Astrocyte (in vitro differentiated cells and primary cell): ENCODE data around the gene GHITM. TPM values are rescaled to one million over a fixed set of nuclear protein-coding genes. Genes with fewer than 3 reads are reported as not detected.

Experiments used
- DNase-seq: peaks from one replicate; pipeline ENCODE4 v3.0.0-alpha.2; 2010; ENCODE audit warnings: low read depth
- FAIRE-seq: peaks from 2 replicates; lab custom pipeline; 2011; peaks lifted over from hg19 to GRCh38; lab: Jason Lieb, UNC
- H2AFZ ChIP-seq: 2 replicates; pipeline ENCODE4 v1.6.0; 2012; ENCODE audit warnings: low read depth, low read length, inconsistent platforms
- H3K27ac ChIP-seq: 2 replicates; pipeline ENCODE4 v1.5.1; 2011; ENCODE audit warnings: low read depth, low read length, inconsistent platforms
- H3K27me3 ChIP-seq: 2 replicates; pipeline ENCODE4 v1.6.0; 2011; ENCODE audit warnings: low read length, inconsistent platforms; ENCODE audit not compliant: insufficient read depth
- H3K36me3 ChIP-seq: 2 replicates; pipeline ENCODE4 v1.5.1; 2011; ENCODE audit warnings: low read length, inconsistent platforms; ENCODE audit not compliant: insufficient read depth
- H3K4me1 ChIP-seq: 2 replicates; pipeline ENCODE4 v1.5.1; 2011; ENCODE audit warnings: low read length, inconsistent platforms; ENCODE audit not compliant: insufficient read depth
- H3K4me2 ChIP-seq: 2 replicates; pipeline ENCODE4 v1.6.0; 2012; ENCODE audit warnings: low read length, inconsistent platforms
- H3K4me3 ChIP-seq: 2 replicates; pipeline ENCODE4 v1.5.1; 2011; ENCODE audit warnings: low read depth, mild to moderate bottlenecking, low read length, inconsistent platforms; ENCODE audit not compliant: insufficient read depth
- H3K79me2 ChIP-seq: 2 replicates; pipeline ENCODE4 v1.6.0; 2012; ENCODE audit warnings: mild to moderate bottlenecking, low read length, inconsistent platforms; ENCODE audit not compliant: insufficient read depth
- H3K9ac ChIP-seq: 2 replicates; pipeline ENCODE4 v1.6.0; 2012; ENCODE audit warnings: mild to moderate bottlenecking, low read length, inconsistent platforms
- H3K9me3 ChIP-seq: 2 replicates; pipeline ENCODE4 v1.5.1; 2012; ENCODE audit warnings: low read depth, mild to moderate bottlenecking, low read length, inconsistent platforms; ENCODE audit not compliant: insufficient read depth
- H4K20me1 ChIP-seq: 2 replicates; pipeline ENCODE4 v1.6.0; 2012; ENCODE audit warnings: low read length, inconsistent platforms; ENCODE audit not compliant: insufficient read depth
- H3K27ac Mint-ChIP-seq: one replicate; pipeline ENCODE4 v1.8.0; 2021; ENCODE audit warnings: mild to moderate bottlenecking, mixed read lengths; ENCODE audit not compliant: unreplicated experiment
- H3K27me3 Mint-ChIP-seq: one replicate; pipeline ENCODE4 v1.8.0; 2021; ENCODE audit warnings: low read depth, mixed read lengths; ENCODE audit not compliant: unreplicated experiment
- H3K36me3 Mint-ChIP-seq: one replicate; pipeline ENCODE4 v1.8.0; 2021; ENCODE audit warnings: low read depth, mixed read lengths; ENCODE audit not compliant: unreplicated experiment
- H3K4me1 Mint-ChIP-seq: one replicate; pipeline ENCODE4 v1.8.0; 2021; ENCODE audit warnings: low read depth, mixed read lengths; ENCODE audit not compliant: unreplicated experiment
- H3K4me3 Mint-ChIP-seq: one replicate; pipeline ENCODE4 v1.8.0; 2021; ENCODE audit warnings: mild to moderate bottlenecking, moderate library complexity, mixed read lengths; ENCODE audit not compliant: unreplicated experiment
- H3K9me3 Mint-ChIP-seq: one replicate; pipeline ENCODE4 v1.8.0; 2021; ENCODE audit warnings: mild to moderate bottlenecking, mixed read lengths; ENCODE audit not compliant: unreplicated experiment
- EZH2 ChIP-seq: IDR thresholded peaks from 2 replicates; pipeline ENCODE4 v1.6.1; 2012; ENCODE audit warnings: mild to moderate bottlenecking, low read length, inconsistent platforms; ENCODE audit not compliant: insufficient read depth
- total RNA-seq: library from RNA; stranded (reverse); gene quantifications from 2 replicates; pipeline ENCODE4 v1.2.1, GENCODE V29; 2021
- TF ChIP-seq, protein P1 (sequence below): IDR thresholded peaks from 2 replicates; pipeline ENCODE4 v1.5.1; 2011; ENCODE audit warnings: low read depth, mild to moderate bottlenecking, inconsistent platforms, low read length, moderate library complexity; ENCODE audit not compliant: insufficient read depth

Gene GHITM
- total RNA-seq, 1 donor from 2014 or later = 143 TPM

DNA sequence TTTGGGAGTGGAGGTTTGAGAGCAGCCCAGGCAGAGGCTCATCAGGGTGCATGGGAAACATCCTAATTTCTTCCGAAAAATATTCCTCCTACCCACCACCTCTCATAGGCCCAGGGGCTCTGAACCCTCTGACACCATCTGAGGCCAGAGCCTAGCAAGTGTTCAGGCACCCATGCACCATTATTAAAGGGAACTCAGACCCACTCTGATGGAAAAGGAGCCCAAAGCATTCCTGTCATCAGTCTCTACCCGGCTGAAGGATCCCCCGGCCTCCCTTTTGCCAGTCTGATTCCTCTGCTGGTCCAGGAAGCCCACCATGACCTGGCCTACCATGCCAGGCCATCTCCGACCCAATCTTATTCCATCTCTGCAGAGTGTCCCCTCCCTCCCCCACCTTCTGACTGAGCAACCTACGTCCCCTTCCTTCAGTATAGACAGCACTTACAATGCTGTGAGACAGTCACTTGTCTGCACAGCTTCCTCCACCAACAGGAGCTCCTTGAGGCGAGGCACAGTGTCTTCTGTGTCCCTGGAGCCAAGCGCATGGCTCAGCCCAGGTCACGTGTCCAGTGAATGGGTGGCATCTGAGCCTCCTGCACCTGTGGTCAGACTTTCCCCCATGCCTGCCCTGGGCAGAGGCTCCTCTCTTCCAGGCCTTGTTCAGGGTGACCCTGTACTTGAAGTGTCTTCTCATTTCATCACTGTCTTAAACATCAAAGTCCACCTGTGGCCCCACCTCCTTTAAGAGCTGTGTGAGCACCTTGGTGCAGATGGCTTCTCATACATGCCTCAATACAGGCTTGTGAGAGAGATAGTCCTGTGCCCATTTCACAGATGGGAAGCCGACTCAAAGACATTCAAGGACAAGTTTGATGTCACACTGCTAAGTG lies 33.4 kb downstream of the GHITM start:
- H2AFZ ChIP-seq = no peak overlapping the region
- no peaks in the 10 kb centered on the region for H3K27me3 ChIP-seq
- H3K9me3 ChIP-seq = no peaks in the 10 kb centered on the region
- Mint-ChIP-seq H3K27ac (no peak overlapping the region), H3K9me3 (peaks cover 3% of the 10 kb centered on the region), H3K27me3 (no peaks in the 10 kb centered on the region), H3K4me3 (no peak overlapping the region), H3K4me1 (no peaks in the 10 kb centered on the region), H3K36me3 (no peaks in the 10 kb centered on the region)
- H3K4me1 ChIP-seq = no peaks in the 10 kb centered on the region
- H3K4me2 ChIP-seq = no peak overlapping the region
- H3K4me3 ChIP-seq = no peak overlapping the region
- no peaks in the 10 kb centered on the region for H3K79me2 ChIP-seq
- H3K9ac ChIP-seq = no peak overlapping the region
- FAIRE-seq (no peak), DNase-seq (no peak)
- H3K27ac ChIP-seq = no peak overlapping the region
- no peaks in the 10 kb centered on the region for H4K20me1 ChIP-seq
- TF ChIP-seq, protein P1, sequence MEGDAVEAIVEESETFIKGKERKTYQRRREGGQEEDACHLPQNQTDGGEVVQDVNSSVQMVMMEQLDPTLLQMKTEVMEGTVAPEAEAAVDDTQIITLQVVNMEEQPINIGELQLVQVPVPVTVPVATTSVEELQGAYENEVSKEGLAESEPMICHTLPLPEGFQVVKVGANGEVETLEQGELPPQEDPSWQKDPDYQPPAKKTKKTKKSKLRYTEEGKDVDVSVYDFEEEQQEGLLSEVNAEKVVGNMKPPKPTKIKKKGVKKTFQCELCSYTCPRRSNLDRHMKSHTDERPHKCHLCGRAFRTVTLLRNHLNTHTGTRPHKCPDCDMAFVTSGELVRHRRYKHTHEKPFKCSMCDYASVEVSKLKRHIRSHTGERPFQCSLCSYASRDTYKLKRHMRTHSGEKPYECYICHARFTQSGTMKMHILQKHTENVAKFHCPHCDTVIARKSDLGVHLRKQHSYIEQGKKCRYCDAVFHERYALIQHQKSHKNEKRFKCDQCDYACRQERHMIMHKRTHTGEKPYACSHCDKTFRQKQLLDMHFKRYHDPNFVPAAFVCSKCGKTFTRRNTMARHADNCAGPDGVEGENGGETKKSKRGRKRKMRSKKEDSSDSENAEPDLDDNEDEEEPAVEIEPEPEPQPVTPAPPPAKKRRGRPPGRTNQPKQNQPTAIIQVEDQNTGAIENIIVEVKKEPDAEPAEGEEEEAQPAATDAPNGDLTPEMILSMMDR = no peak
- TF ChIP-seq EZH2 = no peak
- no peaks in the 10 kb centered on the region for H3K36me3 ChIP-seq

DNA sequence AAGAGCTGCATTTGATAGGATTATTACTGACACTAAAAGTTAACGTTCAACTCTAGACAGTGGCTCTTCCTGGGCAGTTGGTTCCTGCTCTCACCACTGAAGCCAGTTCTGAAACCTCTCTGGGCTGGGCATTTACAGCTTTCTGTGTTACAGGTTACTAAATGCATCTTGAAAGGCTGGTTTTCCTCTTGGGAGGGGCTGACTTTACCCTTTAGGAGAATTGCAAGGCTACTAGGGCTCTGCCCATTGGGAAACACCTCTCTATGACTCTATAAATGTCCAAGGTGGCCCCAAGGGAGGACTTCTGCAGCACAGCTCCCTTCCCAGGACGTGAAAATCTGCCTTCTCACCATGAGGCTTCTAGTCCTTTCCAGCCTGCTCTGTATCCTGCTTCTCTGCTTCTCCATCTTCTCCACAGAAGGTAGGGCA lies 34.2 kb downstream of the GHITM start, which contains the start of gene GPR15LG:
GPR15LG (plus strand) TSS at position 301 of the 429 bp plus-strand sequence; CDS start at position 352, 51 bp downstream.
- H3K9ac ChIP-seq = no peak within 1 kb of the TSS
- no peak within 1 kb of the TSS for H3K27ac Mint-ChIP-seq
- no peaks in the 10 kb centered on the region for H3K4me1 ChIP-seq
- H3K27ac ChIP-seq = no peak within 1 kb of the TSS
- H3K36me3 ChIP-seq = no peaks in the 10 kb centered on the region
- H3K27me3 Mint-ChIP-seq = no peaks in the 10 kb centered on the region
- no peak for DNase-seq
- no peaks in the 10 kb centered on the region for H3K27me3 ChIP-seq
- no peaks in the 10 kb centered on the region for H3K79me2 ChIP-seq
- TF ChIP-seq, protein P1 = no peak
- no peak for TF ChIP-seq EZH2
- H3K4me3 Mint-ChIP-seq = no peak within 1 kb of the TSS
- H3K4me3 ChIP-seq = no peak within 1 kb of the TSS
- no peaks in the 10 kb centered on the region for H3K9me3 Mint-ChIP-seq
- FAIRE-seq = no peak
- no peaks in the 10 kb centered on the region for H3K36me3 Mint-ChIP-seq
- H2AFZ ChIP-seq = no peak within 1 kb of the TSS
- H3K9me3 ChIP-seq = no peaks in the 10 kb centered on the region
- H3K4me2 ChIP-seq = no peak within 1 kb of the TSS
- no peaks in the 10 kb centered on the region for H3K4me1 Mint-ChIP-seq
- no peaks in the 10 kb centered on the region for H4K20me1 ChIP-seq

DNA sequence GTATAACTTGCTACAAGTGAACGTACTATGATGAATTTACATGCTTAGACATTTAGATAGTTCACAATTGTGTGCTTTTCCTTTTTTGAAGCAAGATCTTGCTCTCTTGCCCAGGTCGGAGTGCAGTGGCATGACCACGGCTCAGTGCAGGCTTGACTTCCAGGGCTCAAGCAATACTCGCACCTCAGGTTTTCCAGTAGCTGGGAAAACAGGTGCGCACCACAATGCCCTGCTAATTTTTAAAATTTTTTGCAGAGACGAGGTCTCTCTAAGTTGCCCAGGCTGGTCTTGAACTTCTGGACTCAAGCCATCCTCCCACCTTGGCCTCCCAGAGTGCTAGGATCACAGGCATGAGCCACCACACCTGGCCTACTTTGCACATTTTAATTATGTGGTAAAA lies 36.1 kb downstream of the GHITM start:
- H2AFZ ChIP-seq = no peak overlapping the region
- Mint-ChIP-seq H3K27me3 (no peaks in the 10 kb centered on the region), H3K36me3 (no peaks in the 10 kb centered on the region), H3K9me3 (no peaks in the 10 kb centered on the region), H3K4me1 (no peaks in the 10 kb centered on the region), H3K4me3 (no peak overlapping the region), H3K27ac (no peak overlapping the region)
- TF ChIP-seq, protein P1 = no peak
- TF ChIP-seq EZH2 = no peak
- H3K4me2 ChIP-seq = no peak overlapping the region
- H3K79me2 ChIP-seq = no peaks in the 10 kb centered on the region
- FAIRE-seq = no peak
- no peaks in the 10 kb centered on the region for H3K36me3 ChIP-seq
- no peak for DNase-seq
- no peaks in the 10 kb centered on the region for H4K20me1 ChIP-seq
- H3K9ac ChIP-seq = no peak overlapping the region
- no peaks in the 10 kb centered on the region for H3K9me3 ChIP-seq
- no peak overlapping the region for H3K27ac ChIP-seq
- H3K27me3 ChIP-seq = no peaks in the 10 kb centered on the region
- H3K4me3 ChIP-seq = no peak overlapping the region
- H3K4me1 ChIP-seq = no peaks in the 10 kb centered on the region
